Measurements from ENCODE around the gene CCR7. TPM values are rescaled to one million over a fixed set of nuclear protein-coding genes. Genes with fewer than 3 reads are reported as not detected.
A peak's percentile ranks its signal among the peaks of the same experiment; 100 is the strongest.

The CCR7 gene
- total and polyA plus RNA-seq, 2 donors from 2014 or later, result 0.17 to 7.1 TPM

DNA sequence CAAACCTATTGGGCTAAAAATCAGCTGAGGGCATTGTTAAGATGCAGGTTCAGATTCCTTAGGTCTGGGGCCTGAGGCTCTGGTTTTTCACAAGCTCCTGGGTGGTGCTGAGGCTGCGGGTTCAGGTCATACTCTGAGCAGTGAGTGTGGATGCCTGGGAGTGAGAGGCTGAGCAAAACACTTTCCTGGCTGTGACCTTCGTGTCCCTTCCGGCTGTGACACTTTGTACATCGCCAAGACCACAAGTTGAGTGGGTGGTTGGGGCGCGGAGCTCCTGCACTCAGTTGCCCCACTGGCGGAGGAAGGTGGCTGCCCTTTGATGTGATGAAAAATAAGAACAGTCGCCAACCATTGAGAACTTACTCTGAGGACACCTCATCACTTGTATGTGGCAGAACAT, 24.8 kb downstream of the CCR7 start:
- no peaks in the 10 kb centered on the region for H3K27me3 ChIP-seq (ENCODE audit: control insufficient read depth, insufficient read depth, low read length)
- no peak overlapping the region for H3K4me3 ChIP-seq (ENCODE audit: low read length in 3 of 3)
- FAIRE-seq (no peak), DNase-seq (peak in 1 of 5 donors; percentile 53)
- H3K9ac ChIP-seq (ENCODE audit: low read length in 3 of 3), result no peak overlapping the region
- TF ChIP-seq, protein P1, sequence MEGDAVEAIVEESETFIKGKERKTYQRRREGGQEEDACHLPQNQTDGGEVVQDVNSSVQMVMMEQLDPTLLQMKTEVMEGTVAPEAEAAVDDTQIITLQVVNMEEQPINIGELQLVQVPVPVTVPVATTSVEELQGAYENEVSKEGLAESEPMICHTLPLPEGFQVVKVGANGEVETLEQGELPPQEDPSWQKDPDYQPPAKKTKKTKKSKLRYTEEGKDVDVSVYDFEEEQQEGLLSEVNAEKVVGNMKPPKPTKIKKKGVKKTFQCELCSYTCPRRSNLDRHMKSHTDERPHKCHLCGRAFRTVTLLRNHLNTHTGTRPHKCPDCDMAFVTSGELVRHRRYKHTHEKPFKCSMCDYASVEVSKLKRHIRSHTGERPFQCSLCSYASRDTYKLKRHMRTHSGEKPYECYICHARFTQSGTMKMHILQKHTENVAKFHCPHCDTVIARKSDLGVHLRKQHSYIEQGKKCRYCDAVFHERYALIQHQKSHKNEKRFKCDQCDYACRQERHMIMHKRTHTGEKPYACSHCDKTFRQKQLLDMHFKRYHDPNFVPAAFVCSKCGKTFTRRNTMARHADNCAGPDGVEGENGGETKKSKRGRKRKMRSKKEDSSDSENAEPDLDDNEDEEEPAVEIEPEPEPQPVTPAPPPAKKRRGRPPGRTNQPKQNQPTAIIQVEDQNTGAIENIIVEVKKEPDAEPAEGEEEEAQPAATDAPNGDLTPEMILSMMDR (IDR thresholded peaks at IDR 0.05; ENCODE audit: borderline replicate concordance, extremely low read depth, insufficient read depth), result no peak
- no peaks in the 10 kb centered on the region for H3K9me3 ChIP-seq (ENCODE audit: control insufficient read depth in 2 of 3, insufficient read depth in 1 of 3, low read length in 3 of 3)
- peak overlapping the region; percentile 36 to 62 for H3K27ac ChIP-seq (ENCODE audit: low read depth in 2 of 2, low read length in 2 of 2)
- peaks cover 3 to 54% (median 36%) of the 10 kb centered on the region in 3 donors for H3K4me1 ChIP-seq (ENCODE audit: control insufficient read depth in 2 of 3, insufficient read depth in 2 of 3, low read depth in 1 of 3, low read length in 3 of 3)
- no peaks in the 10 kb centered on the region for H3K36me3 ChIP-seq (ENCODE audit: control insufficient read depth in 2 of 3, insufficient read depth in 3 of 3, low read length in 3 of 3)
- intact Hi-C loops (cut with DNase I), result no loop called here

DNA sequence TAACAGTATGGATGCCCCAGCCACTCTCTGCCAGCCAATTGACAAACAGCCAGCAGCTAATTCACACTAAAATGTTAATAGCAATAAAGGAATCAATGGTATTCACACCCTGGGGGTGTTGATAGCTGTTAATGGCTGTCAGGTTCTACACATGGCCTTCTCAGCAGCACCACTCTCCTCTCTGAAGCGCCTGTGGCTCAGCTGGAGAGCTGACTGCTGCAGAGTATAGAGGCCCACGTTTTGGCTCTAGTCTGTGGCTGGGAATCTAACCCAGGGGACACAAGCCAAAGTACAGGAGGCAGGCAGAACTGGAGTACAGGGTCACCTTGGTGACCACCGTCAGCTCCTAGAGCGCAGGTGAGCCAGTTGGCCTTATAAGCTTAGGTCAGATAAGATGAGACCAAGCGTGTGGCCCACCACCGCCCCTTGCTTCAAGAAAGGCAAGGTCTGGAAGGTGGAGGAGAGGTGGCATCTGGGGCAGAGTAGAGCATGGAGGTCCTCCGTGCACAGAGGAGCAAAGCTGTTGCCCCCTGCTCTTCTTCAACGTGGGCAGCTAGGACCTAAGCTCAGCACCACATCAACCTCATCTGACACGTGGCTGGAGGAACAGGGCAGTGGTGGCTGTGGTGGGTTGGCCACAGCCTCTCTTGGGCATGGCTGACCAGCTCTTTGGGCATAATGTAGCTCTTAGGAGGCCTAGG, 25.4 kb downstream of the CCR7 start:
- intact Hi-C loops (cut with DNase I), result loop anchor here (10.0 kb wide), 1 partner anchor 95 kb away; the partner anchor contains the start of gene IGFBP4
- Histone ChIP-seq H3K36me3 (ENCODE audit: control insufficient read depth in 2 of 3, insufficient read depth in 3 of 3, low read length in 3 of 3) (no peaks in the 10 kb centered on the region), H3K9ac (ENCODE audit: low read length in 3 of 3) (no peak overlapping the region), H3K27ac (ENCODE audit: low read depth in 2 of 2, low read length in 2 of 2) (peak overlapping the region; percentile 36 to 62), H3K27me3 (ENCODE audit: control insufficient read depth, insufficient read depth, low read length) (no peaks in the 10 kb centered on the region), H3K9me3 (ENCODE audit: control insufficient read depth in 2 of 3, insufficient read depth in 1 of 3, low read length in 3 of 3) (no peaks in the 10 kb centered on the region), H3K4me3 (ENCODE audit: low read length in 3 of 3) (no peak overlapping the region), H3K4me1 (ENCODE audit: control insufficient read depth in 2 of 3, insufficient read depth in 2 of 3, low read depth in 1 of 3, low read length in 3 of 3) (peaks cover 3 to 55% (median 38%) of the 10 kb centered on the region in 3 donors)
- no peak for FAIRE-seq
- TF ChIP-seq, protein P1 (IDR thresholded peaks at IDR 0.05; ENCODE audit: borderline replicate concordance, extremely low read depth, insufficient read depth), result no peak
- peak in 1 of 5 donors; percentile 41 for DNase-seq

DNA sequence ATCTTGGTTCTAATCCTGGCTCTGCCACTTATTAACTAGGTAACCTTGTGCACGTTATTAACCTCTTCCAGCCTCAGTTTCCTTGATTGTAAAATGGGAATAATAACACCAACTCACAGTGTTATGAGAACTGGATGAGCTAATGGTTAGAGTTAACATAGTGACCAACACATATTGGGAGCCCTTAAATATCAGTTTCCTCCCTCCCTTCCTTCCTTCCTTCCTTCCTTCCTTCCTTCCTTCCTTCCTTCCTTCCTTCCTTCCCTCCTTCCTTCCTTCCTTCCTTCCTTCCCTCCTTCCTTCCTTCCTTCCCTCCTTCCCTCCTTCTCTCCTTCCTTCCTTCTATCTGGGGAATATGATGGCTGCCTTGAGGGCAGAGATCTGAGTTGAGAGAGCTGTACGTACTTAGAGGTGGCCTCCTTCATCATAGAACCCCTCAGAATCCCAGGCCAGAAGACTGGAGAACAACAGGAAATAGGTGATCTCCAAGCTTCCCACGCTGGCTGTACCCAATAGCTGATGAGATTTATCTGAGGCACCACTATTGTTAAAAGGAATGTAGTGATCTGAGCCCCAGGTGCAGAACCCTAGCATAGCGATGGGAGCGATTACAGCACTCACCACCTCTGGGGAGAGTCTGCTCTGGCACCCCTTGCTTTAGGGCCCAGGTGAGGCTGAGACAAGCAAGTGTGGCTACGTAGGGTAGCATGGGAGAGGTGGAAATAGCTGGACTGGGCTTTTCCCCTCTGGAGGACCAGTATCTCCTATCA, 26.2 kb downstream of the CCR7 start:
- H3K9ac ChIP-seq (ENCODE audit: low read length in 3 of 3), result peak overlapping the region in 1 of 3 donors; percentile 15
- no peak overlapping the region for H3K4me3 ChIP-seq (ENCODE audit: low read length in 3 of 3)
- no peaks in the 10 kb centered on the region for H3K36me3 ChIP-seq (ENCODE audit: control insufficient read depth in 2 of 3, insufficient read depth in 3 of 3, low read length in 3 of 3)
- intact Hi-C loops (cut with DNase I), result loop anchor here (10.0 kb wide), 1 partner anchor 94 kb away; the partner anchor contains the start of gene IGFBP4
- FAIRE-seq, result no peak
- H3K9me3 ChIP-seq (ENCODE audit: control insufficient read depth in 2 of 3, insufficient read depth in 1 of 3, low read length in 3 of 3), result no peaks in the 10 kb centered on the region
- H3K27ac ChIP-seq (ENCODE audit: low read depth in 2 of 2, low read length in 2 of 2), result peak overlapping the region; percentile 62 to 66
- peaks cover 3 to 59% (median 40%) of the 10 kb centered on the region in 3 donors for H3K4me1 ChIP-seq (ENCODE audit: control insufficient read depth in 2 of 3, insufficient read depth in 2 of 3, low read depth in 1 of 3, low read length in 3 of 3)
- DNase-seq, result no peak
- no peaks in the 10 kb centered on the region for H3K27me3 ChIP-seq (ENCODE audit: control insufficient read depth, insufficient read depth, low read length)
- TF ChIP-seq, protein P1 (IDR thresholded peaks at IDR 0.05; ENCODE audit: borderline replicate concordance, extremely low read depth, insufficient read depth), result no peak
